HuH-7.5 (cell line): Measurements from ENCODE around the gene IFT81.
"Not testable (repeated sequence)": the region's sequence is repeated elsewhere in the genome, so short reads cannot be mapped to it uniquely, and the experiment has no call there.

Experiments
- DNase-seq: peaks from one replicate; pipeline ENCODE4 v3.0.0; 2011; ENCODE audit warnings: low spot score

Gene IFT81

DNA sequence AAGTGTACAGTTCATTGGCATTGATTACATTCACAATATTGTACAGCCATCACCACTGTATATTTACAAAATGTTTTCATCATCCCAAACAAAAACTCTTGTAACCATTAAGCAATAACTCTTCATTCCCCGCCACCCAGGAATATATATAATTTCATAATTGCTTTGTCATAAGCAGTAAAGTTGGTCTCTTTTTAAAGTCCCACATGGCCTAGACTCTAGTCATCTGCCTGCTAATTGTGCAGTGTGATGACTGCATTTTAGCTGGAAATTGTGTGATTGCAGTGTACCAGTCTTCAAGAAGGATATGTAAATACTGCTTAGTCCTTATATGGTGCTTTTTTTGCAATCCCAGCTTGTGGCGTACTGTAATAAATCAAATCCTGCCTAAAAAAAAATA, 81.8 kb downstream of the IFT81 start:
- no peak for DNase-seq

DNA sequence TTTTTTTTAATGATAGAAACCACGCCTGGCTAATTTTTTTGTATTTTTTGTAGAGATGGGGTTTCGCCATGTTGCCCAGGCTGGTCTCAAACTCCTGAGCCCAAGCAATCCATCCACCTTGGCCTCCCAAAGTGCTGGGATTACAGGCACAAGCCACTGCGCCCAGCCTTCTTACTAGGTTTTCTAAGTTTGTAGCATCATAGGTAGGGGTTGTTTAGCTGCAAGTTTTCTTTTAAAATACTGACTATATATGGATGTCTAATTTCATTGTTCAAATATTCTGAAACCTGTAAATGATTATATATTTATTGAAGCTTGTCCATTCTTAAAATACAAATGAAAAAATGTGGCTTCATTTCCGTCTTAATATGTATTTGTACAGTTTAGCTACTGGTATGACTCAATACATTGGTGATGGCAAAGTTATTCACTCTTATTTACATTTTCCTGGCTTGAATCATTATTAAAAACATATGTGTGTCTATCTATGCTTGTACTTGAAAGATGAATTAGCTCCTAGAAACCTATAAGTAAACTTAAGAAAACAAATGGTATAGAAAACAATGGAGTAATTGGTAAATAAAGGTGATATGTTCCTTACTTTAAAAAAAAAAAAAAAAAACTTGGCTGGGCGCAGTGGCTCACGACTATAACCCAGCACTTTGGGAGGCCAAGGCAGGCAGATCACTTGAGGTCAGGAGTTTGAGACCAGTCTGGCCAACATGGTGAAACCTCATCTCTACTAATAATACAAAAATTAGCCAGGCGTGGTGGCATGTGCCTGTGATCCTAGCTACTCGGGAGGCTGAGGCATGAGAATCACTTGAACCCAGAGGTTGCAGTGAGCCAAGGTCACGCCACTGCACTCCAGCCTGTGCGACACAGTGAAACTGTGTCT, 87.7 kb downstream of the IFT81 start:
- not testable (repeated sequence) for DNase-seq

DNA sequence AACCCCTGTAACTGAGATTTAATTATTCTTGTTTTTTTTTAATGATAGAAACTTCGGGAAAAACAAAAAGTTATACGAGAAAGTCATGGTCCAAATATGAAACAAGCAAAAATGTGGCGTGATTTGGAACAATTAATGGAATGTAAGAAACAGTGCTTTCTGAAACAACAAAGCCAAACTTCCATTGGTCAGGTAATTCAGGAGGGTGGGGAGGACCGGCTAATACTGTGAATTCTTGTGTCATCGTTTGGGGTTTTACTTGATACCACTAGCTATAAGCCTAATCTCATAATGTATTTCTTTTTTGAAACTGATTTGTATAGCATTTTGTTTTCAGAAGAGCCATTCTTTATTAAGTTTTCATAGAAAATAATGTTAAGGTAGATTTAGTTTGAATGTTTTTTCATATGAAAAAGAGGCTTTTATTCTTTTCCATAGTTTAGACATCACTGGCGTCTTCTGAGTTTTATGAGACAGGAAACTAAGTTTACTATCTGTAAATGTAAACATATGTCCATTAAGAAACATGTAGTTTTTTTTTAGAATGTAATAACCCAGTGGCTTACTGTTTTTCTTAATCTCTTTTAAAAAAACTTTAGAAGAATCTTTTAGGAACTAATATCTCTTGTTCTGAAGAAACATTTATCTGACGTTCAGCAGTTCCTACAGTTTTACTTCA, 94.0 kb downstream of the IFT81 start:
- no peak for DNase-seq

DNA sequence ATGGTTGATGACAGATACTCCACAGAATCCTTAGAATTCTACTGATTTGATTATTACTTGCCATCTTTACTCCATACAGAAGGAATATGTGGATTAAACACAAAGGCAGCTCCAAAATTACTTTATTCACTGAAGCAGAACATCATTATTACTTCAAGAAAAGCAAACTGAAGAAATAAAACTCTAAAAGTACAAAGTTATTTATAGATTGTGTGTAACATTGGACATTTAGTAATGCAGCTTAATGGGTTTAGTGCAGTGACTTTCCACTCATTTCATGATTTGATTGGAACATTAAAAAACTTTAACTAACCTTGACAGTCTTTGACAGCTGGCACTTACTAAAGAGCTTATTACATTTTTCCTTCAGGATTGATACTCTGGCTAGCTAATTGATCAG, 97.9 kb downstream of the IFT81 start:
- no peak for DNase-seq

DNA sequence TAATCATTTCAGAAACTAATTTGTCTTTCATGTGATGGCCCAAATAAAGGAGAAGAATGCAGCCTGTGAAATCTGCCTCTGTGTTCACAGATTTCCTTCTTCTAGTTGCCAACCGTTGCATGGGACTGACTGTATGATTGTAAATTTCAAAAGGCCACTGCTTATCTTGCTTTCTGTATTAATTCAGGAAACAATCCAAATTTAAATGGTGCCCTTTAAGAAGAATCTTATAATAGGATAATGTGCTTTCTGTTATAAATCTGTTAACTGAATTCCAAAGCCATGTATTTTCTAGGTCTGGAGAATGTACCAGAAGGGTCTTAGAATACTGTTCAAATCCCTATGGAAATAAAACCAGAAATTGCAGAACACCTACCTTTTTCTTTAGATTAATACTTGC, 98.3 kb downstream of the IFT81 start:
- DNase-seq: no peak

DNA sequence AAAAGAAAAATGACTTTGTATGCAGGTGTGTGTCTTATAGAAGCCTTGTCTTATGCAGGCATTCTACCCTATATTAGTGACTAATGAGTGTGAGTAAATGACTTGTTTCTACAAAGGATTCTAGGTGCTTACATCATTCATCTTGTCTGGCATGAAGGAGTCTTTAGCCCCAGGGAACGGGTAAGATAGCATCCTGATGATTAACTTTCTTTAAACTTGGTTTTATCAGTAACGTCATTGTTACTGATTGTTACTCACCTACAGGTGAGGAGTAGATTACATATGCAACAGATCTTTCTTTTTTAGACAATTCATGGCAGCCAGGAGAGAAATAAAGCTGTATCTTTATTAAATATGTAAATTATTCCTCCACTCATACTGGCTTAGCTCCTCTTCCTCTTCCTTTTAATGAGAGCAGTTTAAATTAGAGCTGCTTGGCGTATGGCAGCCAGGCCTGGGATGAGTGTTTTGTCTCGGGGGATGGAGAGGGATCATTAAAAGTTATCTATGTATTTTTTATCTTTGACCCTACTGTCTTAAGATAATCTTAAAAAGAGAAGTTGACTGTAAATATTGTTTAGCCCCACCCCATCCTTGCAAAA, 99.7 kb downstream of the IFT81 start:
- no peak for DNase-seq

DNA sequence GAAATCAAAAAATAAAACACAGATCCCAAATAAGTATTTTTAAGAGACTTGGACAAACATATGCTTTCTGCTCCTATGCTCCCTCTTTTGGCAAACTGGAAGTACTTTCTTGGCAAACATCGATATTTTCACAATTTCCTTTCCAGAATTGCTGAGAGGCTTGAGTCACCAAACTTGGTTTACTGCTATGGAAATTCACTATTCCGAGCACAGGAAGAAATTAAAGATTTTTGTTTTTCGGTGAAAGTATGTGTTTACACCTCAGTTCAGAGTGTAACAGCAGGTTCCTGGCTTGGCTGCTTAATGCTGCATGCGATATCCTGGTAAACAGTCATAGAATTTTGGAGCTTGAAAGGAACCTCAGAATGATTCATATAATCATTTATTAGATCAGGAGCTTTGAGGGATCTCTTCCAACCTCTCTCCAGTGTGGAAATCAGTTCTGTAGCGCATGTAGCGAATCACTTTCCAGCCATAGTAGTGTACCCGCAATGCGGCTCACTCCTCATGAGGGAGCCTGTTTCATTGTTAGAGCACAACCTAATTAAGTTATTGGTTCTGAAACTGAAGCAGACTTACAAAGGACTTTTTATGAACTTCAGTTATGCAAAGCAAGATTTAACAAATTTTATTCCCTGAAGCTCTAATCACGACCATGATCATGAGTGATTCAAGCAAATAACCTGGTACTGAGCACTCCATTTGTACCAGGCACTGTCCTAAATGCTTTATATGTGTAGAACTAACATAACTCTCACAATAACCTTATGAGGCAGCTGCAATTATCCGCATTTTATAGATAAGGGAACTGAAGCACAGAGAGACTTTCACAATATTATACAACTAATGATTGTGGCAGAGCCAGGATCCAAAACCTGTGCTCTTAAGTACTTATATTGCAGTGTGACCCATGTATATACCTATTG, 100.5 kb downstream of the IFT81 start:
- DNase-seq: no peak

DNA sequence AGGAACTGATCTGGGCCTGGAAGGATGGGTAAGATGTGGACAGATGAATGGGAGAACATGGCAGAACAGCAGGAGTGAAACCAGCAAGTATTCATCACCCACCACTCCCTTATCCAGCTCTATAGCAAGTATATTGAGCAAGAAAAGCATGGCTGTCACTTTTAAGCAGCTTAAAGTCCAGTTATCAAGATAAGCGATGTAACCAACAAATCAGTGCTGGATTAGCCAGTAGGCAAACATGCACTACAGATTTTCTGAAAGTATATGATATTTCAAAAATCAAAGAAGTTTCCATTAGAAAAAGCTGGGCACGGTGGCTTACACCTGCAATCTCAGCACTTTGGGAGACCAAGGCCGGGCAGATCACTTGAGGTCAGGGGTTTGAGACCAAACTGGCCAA, 103.0 kb downstream of the IFT81 start:
- no peak for DNase-seq

DNA sequence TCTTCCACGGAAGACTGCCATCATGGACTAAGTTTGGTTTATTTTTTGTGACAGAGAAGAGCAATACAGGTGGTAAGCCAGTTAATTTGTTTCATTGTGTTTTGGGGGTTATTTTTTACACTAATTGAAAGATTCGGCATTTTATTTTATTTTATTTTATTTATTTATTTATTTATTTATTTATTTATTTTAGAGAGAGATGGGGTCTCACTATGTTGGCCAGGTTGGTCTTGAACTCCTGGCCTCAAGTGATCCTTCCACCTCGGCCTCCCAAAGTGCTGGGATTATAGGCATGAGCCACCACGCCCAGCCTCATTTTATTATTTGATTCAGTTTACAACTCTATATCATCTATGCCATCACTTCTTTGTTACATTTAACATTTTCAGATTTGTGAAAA, 104.2 kb downstream of the IFT81 start:
- DNase-seq: not testable (repeated sequence)

DNA sequence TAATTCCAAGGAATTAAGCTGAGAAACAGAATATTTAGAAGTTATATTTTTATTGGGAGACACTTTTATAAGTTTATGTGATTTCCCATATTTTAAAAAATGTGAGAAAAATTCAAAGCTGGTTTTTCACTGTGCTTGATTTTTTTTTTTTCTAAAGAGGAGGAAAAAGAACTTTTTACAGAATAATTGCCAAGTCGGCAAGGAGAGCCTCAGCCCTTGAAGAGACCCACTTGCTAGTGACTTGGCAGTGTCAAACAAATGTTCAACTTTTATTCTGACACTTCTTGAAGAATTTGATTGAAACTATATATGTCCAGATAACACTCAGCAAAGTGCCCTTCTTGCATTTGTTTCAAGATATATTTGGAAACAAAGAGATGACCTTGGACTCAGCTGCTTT, 104.6 kb downstream of the IFT81 start:
- DNase-seq: no peak

DNA sequence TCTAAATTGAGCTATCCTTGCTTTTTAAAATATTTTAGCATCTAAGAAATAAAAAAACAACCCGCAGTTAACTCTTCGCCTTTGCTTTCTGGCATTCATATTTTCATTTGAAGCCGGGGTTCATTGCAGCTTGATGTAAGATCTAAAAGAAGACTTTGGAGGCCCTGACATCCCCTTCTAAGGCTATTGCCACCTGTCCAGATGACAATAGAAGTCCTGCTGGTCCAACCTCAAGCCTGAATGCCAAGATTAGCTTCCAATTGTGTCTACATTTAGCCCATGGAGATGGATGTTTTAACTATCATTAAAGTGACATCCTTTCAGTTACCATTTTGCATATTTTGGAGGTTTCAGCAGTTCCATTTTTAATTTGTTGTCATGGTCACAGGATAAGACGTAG, 105.3 kb downstream of the IFT81 start:
- no peak for DNase-seq

DNA sequence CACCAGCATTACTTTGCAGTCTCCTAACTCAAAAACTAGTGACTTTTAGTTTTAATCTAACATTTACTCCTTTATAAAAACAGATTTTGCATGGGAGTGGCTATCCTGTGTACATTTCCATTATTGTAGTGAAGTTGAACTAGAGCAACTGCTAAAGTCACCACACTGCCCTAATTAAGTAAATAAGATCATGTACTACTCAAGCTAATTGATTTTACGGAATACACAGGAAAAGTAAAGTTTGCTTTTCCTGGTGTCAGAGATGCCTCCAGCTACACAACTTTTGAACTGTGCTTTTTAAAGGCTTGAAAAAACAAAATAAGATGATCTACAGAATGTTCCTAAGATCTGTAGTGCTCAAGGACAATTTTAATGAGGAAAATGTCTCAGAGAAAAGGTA, 106.5 kb downstream of the IFT81 start:
- DNase-seq: no peak

DNA sequence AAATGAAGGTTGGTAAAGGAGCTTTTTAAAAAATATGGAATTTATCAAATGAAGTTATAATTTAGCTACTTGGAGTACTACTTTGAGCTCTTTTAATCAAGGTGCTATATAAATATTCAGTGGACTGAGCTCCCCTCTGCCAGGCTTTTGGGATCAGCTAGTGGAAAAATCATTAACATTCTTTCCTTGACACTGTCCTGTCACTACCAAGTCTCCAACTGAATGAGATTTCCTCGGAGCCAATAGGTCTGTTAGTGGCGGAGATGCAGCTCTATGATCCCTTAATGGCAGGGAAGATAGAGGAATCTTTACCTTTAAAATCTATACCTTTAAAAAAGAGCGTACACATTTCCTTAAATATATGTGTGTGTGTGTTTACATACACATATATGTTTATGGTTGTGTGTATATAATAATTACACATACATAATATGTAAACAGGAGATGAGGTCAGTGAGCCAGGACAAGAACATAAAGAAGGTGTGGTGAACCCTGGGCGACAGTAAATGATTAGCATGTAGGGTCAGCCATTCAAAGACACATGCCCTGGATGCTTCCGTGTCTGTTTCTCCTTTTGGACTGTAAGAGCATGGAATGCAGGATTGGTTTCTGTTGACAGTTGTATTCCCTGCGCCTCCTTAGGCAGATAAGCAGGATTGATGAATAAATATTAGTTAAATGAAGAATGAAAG, 109.2 kb downstream of the IFT81 start:
- no peak for DNase-seq

DNA sequence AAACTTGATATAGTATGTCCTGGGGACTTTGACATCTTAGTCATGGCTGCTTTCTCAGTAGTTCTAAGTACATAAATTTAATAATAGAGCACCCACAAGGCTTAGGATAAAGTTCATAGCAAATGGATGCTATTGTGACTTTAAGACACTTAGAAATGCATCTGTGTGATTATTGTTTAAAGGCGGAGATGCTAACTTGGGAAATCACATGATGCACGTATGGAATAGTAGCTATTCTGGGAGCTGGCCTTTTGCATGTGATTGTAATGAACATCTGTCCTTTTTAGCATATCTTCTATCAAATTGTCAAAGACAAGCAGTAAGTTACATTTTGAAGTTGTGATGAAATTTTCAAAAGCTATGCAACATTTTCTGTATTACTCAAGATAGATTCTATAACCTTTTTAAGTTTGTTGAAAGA, 110.2 kb downstream of the IFT81 start:
- DNase-seq: no peak

DNA sequence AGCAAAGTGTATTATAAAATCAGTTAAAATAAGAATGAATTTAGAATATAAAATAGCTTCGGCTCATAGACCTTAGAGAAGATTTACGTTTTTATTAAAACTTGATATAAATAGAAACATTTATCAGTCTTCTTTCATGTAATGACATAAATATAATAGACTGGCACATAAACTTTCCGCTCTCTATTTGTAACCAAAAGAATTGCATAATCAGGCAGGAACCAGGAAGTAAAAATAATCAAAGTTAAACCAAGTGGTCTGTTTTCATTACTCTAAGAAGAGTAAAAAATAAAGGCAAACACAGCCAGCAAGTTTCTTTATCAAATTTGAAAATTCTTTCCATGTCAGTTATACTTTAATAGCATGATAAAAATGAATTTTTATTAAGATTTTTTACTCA, 110.6 kb downstream of the IFT81 start:
- DNase-seq: no peak

DNA sequence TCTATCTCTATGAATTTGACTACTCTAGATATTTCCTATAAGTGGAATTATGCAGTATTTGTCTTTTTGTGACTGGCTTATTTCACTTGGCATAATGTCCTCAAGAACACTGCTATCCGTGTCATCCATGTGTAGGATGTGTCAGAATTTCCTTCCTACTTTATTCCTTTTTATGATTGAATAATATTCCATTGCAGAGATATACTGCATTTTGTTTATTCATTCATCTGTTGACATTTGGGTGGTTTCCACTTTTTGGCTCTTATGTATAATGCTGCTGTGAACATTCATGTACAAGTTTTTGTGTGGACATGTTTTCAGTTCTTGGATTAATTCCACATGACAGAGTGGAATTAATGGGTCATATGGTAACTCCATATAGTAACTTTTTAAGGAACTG, 111.2 kb downstream of the IFT81 start:
- DNase-seq: no peak

DNA sequence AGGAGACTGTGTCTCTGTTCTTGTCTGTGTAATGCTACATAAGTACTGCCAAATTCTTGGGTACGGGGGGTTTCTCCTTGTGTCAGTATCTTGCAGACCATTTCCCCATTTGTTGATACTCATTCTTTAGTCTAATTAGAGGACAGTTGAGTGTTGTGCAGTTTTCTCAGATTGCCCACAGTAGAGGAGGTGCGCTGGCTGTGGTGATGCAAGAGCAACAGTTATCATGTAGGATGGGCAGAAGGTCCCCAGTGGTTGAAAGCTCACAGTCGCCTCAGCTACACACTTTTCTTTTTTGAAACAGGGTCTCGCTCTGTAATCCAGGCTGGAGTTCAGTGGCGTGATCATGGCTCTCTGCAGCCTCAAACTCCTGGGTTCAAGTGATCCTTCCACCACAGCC, 119.1 kb downstream of the IFT81 start:
- DNase-seq: no peak

DNA sequence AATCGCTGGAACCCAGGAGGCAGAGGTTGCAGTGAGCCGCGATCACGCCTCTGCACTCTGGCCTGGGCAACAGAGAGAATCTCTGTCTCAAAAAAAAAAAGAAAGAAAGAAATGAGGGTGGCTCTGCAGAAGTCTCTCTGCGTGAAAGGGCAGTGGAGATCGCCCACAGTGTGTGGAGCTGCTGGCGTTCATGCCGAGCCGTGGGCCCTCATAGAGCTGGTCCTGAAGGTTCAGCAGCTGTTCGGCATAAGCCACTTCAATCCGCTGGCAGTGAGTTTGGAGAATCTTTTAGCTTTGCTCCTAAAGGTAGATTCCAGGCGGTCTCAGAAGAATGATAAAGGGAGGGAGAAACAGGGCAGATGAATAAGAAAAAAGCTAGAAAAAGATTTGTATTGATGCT, 120.2 kb downstream of the IFT81 start:
- no peak for DNase-seq

DNA sequence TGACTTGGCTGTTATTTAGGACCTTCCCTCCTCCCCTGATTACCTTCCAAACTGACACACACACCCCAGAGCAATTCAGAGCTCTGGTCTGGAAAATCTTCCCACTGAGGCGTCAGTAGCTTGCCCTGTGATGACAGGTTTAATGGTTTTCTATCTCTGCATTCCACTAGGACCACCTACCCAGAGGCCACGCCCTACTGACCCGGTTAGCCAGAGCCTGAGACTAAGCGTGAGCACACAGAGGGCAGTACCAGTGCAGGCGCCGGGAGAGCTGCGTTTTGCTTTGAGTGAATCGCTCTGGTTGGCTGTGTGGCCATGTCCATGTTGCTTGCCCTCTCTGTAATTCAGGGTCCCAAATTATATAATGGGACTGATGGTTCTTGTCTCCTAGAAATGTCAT, 120.7 kb downstream of the IFT81 start:
- DNase-seq: no peak

DNA sequence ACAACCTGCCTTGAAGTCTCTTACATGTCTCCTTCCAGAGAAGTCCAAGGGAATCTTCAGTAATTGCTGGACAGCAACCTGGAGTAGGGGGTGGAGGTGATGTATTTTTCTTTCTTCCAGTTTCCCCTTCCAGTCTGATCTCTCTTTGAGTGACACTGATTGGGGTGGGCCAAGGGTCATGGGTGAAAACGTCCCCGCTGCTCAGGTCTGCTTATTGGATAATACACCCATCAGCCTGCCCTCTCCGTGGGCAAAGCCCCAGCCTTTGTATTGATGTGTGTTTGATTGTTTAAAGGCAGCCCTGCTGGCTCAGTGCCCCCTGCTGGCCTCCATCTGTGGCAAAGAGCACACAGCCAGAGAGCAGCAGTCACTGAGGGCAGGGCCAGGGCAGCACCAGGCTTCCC, 121.2 kb downstream of the IFT81 start:
- no peak for DNase-seq

DNA sequence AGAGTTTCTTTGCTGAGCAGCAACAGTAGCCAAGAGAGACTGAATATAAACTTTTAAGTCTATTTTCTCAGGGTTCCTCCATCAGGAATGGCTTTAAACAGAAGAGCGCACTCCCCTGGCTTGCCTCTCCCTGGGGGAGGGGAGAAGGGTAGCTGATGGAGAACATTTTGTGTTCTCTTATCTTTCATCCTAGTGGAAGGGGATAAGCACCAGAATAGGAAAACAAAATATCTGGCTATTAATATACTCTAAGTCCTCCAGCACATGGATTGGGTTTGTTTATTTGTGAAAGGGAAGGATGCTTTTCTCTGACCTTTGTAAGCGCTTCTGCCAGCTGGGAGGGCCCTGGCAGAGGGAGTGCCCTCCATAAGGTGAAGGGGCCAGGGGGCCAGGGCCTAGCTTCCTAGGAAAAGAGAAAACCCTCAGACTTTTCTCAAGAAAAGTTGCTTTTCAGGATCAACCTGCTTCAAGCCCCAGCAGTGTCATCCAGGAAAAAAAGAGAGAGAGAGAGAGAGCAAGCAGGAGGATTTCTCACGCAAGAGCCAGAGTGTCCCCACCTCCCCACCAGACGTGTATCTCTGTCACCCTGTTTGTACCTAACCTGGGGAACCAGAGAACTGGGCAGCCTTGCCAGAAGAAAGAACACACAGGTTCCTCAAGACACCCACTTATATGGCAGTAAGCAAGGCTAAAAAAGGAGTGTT, 122.6 kb downstream of the IFT81 start:
- no peak for DNase-seq
